Forelimb muscle (tissue), 1 donor: Measurements from ENCODE around the gene SCAF8. TPM values are rescaled to one million over a fixed set of nuclear protein-coding genes. Genes with fewer than 3 reads are reported as not detected.
A peak's percentile ranks its signal among the peaks of the same experiment; 100 is the strongest.
"Not testable (repeated sequence)": the region's sequence is repeated elsewhere in the genome, so short reads cannot be mapped to it uniquely, and the experiment has no call there.

Experiments used
- DNase-seq: peaks from one replicate; pipeline ENCODE4 v3.0.0-alpha.2; 2013; ENCODE audit warnings: low read depth
- polyA plus RNA-seq: library from polyadenylated mRNA; unstranded; fragments of 120-200 nt; gene quantifications from one replicate; pipeline ENCODE4 v1.2.1, GENCODE V29; 2013; ENCODE audit not compliant: insufficient read length

SCAF8 gene
- polyA plus RNA-seq, 1 donor, result 30.7 TPM

- no peak for DNase-seq
These were observed 49.0 kb downstream of the SCAF8 start for GRCh38 chr6:154782193-154782592.

- no peak for DNase-seq
These were observed 50.0 kb downstream of the SCAF8 start for GRCh38 chr6:154783229-154783628.

GRCh38 chr6:154785075-154785474, 51.9 kb downstream of the SCAF8 start:
- no peak for DNase-seq

- no peak for DNase-seq
These were observed 53.1 kb downstream of the SCAF8 start for GRCh38 chr6:154786144-154786868.

GRCh38 chr6:154791556-154792317, 58.5 kb downstream of the SCAF8 start:
- DNase-seq, result no peak

- no peak for DNase-seq
These were observed 59.1 kb downstream of the SCAF8 start for GRCh38 chr6:154792325-154792724.

GRCh38 chr6:154792761-154793160, 59.5 kb downstream of the SCAF8 start:
- no peak for DNase-seq

- no peak for DNase-seq
These were observed 63.3 kb downstream of the SCAF8 start for GRCh38 chr6:154796484-154796883.

- no peak for DNase-seq
These were observed 64.6 kb downstream of the SCAF8 start for GRCh38 chr6:154797857-154798256.

- DNase-seq, result no peak
These were observed 67.1 kb downstream of the SCAF8 start for GRCh38 chr6:154800338-154800737.

- peak; percentile 6 for DNase-seq
These were observed 72.2 kb downstream of the SCAF8 start for GRCh38 chr6:154805288-154805911.

- DNase-seq, result no peak
These were observed 73.6 kb downstream of the SCAF8 start for GRCh38 chr6:154806804-154807203.

- DNase-seq, result not testable (repeated sequence)
These were observed 78.4 kb downstream of the SCAF8 start for GRCh38 chr6:154811663-154812062.

GRCh38 chr6:154814063-154814462, 80.8 kb downstream of the SCAF8 start:
- no peak for DNase-seq

GRCh38 chr6:154815938-154816820, 83.0 kb downstream of the SCAF8 start:
- DNase-seq, result no peak

GRCh38 chr6:154821099-154821498, 87.9 kb downstream of the SCAF8 start:
- DNase-seq, result no peak

GRCh38 chr6:154821638-154822037, 88.4 kb downstream of the SCAF8 start:
- DNase-seq, result no peak

GRCh38 chr6:154822947-154823558, 89.8 kb downstream of the SCAF8 start:
- no peak for DNase-seq

- no peak for DNase-seq
These were observed 90.9 kb downstream of the SCAF8 start for GRCh38 chr6:154824076-154824475.

- DNase-seq, result no peak
These were observed 96.8 kb downstream of the SCAF8 start for GRCh38 chr6:154829970-154830369.

- DNase-seq, result no peak
These were observed 97.6 kb downstream of the SCAF8 start for GRCh38 chr6:154830771-154831170.
